ENCODE data around the gene NFASC. TPM values are rescaled to one million over a fixed set of nuclear protein-coding genes. Genes with fewer than 3 reads are reported as not detected.

NFASC gene
- total RNA-seq, 1 donor from 2014 or later, result 3.8 TPM

DNA sequence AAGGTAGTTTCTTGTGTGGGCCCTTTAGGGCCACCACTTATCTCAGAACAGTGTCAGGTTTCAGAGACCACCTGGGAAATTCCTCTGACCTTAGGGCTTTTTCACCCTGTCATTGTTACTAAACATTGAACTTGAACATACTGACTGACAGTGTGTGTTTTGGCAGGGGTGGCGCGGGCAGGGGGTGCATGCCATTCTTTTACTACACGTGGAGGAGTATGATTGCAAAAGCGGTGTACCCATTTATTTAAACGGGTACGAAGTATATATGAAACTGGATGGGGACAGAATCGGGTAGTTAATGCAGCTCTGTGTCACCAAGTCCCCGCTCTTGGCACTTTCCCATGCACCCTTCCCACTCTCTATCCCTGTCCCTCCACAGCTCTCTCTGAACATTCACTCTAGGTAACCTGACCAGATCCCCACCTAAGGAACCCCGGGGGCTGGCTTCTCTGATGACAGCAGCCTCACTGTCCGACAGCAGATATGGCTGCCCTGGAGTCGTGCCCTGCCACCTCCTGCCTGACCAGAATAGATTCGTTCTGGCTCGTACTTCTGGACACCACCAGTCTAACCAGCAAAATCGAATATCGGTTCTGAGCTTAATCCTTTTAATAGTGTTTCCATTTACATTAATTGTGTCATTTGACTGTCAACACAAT lies 51.3 kb downstream of the NFASC start:
- DNase-seq (ENCODE audit: low spot score), result no peak
- Mint-ChIP-seq H3K27ac (ENCODE audit: unreplicated experiment) (no peak overlapping the region), H3K27me3 (ENCODE audit: unreplicated experiment) (peaks cover 5% of the 10 kb centered on the region), H3K36me3 (ENCODE audit: low read depth, unreplicated experiment) (no peaks in the 10 kb centered on the region), H3K9me3 (ENCODE audit: unreplicated experiment) (no peaks in the 10 kb centered on the region), H3K4me1 (ENCODE audit: unreplicated experiment) (peaks cover 11% of the 10 kb centered on the region), H3K4me3 (ENCODE audit: unreplicated experiment) (no peak overlapping the region)
- TF ChIP-seq, protein P1, sequence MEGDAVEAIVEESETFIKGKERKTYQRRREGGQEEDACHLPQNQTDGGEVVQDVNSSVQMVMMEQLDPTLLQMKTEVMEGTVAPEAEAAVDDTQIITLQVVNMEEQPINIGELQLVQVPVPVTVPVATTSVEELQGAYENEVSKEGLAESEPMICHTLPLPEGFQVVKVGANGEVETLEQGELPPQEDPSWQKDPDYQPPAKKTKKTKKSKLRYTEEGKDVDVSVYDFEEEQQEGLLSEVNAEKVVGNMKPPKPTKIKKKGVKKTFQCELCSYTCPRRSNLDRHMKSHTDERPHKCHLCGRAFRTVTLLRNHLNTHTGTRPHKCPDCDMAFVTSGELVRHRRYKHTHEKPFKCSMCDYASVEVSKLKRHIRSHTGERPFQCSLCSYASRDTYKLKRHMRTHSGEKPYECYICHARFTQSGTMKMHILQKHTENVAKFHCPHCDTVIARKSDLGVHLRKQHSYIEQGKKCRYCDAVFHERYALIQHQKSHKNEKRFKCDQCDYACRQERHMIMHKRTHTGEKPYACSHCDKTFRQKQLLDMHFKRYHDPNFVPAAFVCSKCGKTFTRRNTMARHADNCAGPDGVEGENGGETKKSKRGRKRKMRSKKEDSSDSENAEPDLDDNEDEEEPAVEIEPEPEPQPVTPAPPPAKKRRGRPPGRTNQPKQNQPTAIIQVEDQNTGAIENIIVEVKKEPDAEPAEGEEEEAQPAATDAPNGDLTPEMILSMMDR (IDR thresholded peaks at IDR 0.05; ENCODE audit: unreplicated experiment), result no peak

DNA sequence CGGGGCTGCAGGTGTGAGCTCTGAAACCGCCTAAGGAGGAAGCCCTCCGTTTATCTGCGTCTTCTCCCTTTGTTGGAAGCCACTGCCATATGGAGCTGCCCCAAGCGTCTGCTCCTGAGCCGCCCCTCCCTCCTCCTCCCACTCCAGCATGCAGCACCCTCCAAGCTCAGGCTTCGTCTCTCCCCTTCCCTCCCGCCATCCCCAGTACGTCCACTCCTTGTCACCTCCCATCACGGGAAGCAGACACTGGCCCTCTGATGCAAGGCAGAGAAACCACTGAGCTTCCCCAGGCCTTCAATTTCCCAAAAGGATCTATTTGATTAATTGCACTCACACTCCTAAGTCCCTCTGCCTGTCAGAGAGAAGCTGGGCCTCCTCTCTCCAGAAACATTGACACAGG lies 52.5 kb downstream of the NFASC start:
- Mint-ChIP-seq H3K27me3 (ENCODE audit: unreplicated experiment) (peaks cover 5% of the 10 kb centered on the region), H3K36me3 (ENCODE audit: low read depth, unreplicated experiment) (no peaks in the 10 kb centered on the region), H3K4me1 (ENCODE audit: unreplicated experiment) (peaks cover 18% of the 10 kb centered on the region), H3K9me3 (ENCODE audit: unreplicated experiment) (no peaks in the 10 kb centered on the region), H3K27ac (ENCODE audit: unreplicated experiment) (no peak overlapping the region), H3K4me3 (ENCODE audit: unreplicated experiment) (no peak overlapping the region)
- TF ChIP-seq, protein P1 (IDR thresholded peaks at IDR 0.05; ENCODE audit: unreplicated experiment), result no peak
- DNase-seq (ENCODE audit: low spot score), result no peak

DNA sequence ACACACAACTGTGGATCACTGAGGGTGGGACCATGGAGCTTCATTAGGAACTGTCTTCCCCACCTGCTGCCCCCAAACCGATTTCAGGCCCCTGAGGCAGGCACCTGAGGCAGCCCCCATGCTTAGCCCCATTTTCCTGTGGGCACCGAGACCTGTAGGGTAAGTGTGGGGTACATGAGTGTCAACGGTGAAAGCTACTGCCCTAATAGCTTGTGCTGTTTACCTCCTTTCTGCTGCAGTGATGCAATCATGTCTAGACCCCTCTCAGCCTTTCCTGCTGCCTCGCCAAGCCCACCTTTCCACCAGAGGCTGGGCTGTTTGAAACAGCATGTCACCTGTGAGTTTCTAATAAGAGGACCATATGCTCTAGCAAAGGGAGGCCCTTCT lies 53.0 kb downstream of the NFASC start:
- Mint-ChIP-seq H3K4me1 (ENCODE audit: unreplicated experiment) (peaks cover 18% of the 10 kb centered on the region), H3K36me3 (ENCODE audit: low read depth, unreplicated experiment) (no peaks in the 10 kb centered on the region), H3K27me3 (ENCODE audit: unreplicated experiment) (peaks cover 5% of the 10 kb centered on the region), H3K27ac (ENCODE audit: unreplicated experiment) (no peak overlapping the region), H3K4me3 (ENCODE audit: unreplicated experiment) (no peak overlapping the region), H3K9me3 (ENCODE audit: unreplicated experiment) (no peaks in the 10 kb centered on the region)
- TF ChIP-seq, protein P1 (IDR thresholded peaks at IDR 0.05; ENCODE audit: unreplicated experiment), result no peak
- no peak for DNase-seq (ENCODE audit: low spot score)

DNA sequence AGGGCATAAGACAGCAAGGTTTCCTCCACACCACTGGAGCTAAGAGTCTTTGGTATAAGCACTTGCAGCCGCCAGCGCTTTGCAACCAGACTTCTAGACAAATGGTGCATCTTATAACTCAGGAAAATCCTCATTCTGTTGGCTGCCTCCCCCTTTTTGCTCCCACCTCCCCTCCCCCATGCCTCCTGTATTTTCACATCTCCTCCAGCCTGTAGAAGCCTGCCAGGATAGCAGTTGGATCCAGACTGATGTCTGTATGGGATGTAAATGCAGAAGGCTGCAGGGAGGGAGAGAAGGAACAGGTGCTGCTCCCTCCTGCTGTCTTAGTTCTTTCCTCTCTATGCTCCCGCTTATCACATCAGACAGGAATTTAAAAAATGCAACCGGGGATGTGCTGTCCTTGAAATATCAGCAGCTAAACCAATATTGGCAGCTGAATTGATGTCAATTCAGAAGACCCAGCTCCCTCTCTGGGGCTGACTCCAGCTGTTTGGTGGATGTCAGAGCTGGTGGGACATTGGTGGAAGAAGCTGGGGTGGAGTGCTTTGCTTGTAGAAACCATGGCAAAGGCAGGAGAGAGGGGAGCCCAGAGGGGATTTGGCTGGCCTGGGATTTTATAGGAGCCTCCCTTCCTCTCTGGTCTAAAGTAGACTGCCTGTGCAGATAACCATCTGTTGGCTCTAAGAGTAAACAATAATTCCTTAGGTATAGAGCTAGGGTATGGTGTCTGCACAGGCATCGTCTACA lies 53.5 kb downstream of the NFASC start:
- Mint-ChIP-seq H3K36me3 (ENCODE audit: low read depth, unreplicated experiment) (no peaks in the 10 kb centered on the region), H3K9me3 (ENCODE audit: unreplicated experiment) (no peaks in the 10 kb centered on the region), H3K4me1 (ENCODE audit: unreplicated experiment) (peaks cover 18% of the 10 kb centered on the region), H3K27me3 (ENCODE audit: unreplicated experiment) (peaks cover 5% of the 10 kb centered on the region), H3K27ac (ENCODE audit: unreplicated experiment) (peak overlapping the region; percentile 84), H3K4me3 (ENCODE audit: unreplicated experiment) (no peak overlapping the region)
- DNase-seq (ENCODE audit: low spot score), result no peak
- TF ChIP-seq, protein P1 (IDR thresholded peaks at IDR 0.05; ENCODE audit: unreplicated experiment), result no peak

DNA sequence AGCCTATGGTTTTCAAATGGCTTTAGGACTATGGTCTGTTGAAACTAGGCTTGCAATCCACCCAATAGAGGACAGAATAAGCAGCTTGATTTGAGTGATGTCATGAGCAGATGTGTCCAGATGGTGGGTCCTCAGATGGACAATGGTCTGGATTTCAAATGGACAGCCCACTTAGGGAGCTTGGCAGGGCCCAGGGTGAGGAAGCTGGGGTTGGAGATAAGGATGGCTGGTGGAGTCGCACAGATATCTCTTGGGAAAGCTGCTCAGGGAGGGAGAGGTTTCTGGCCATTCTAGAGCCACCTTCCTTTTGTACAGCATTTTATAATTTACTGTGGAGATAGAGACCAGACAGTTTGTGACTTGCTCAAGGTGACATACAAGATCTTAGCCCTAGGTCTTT lies 55.0 kb downstream of the NFASC start:
- H3K36me3 Mint-ChIP-seq (ENCODE audit: low read depth, unreplicated experiment), result no peaks in the 10 kb centered on the region
- H3K27ac Mint-ChIP-seq (ENCODE audit: unreplicated experiment), result no peak overlapping the region
- TF ChIP-seq, protein P1 (IDR thresholded peaks at IDR 0.05; ENCODE audit: unreplicated experiment), result no peak
- H3K4me3 Mint-ChIP-seq (ENCODE audit: unreplicated experiment), result no peak overlapping the region
- DNase-seq (ENCODE audit: low spot score), result no peak
- H3K4me1 Mint-ChIP-seq (ENCODE audit: unreplicated experiment), result peaks cover 18% of the 10 kb centered on the region
- H3K9me3 Mint-ChIP-seq (ENCODE audit: unreplicated experiment), result no peaks in the 10 kb centered on the region
- H3K27me3 Mint-ChIP-seq (ENCODE audit: unreplicated experiment), result peaks cover 5% of the 10 kb centered on the region

Measured in endothelial cell (in vitro differentiated cells).